ENCODE results near the gene ELMOD2.

GRCh38 chr4:140515423-140515822 is 8.5 kb upstream of the ELMOD2 start:
- TF ChIP-seq POLR2AphosphoS5 (IDR thresholded peaks at IDR 0.05): no peak
- TF ChIP-seq, protein P1, sequence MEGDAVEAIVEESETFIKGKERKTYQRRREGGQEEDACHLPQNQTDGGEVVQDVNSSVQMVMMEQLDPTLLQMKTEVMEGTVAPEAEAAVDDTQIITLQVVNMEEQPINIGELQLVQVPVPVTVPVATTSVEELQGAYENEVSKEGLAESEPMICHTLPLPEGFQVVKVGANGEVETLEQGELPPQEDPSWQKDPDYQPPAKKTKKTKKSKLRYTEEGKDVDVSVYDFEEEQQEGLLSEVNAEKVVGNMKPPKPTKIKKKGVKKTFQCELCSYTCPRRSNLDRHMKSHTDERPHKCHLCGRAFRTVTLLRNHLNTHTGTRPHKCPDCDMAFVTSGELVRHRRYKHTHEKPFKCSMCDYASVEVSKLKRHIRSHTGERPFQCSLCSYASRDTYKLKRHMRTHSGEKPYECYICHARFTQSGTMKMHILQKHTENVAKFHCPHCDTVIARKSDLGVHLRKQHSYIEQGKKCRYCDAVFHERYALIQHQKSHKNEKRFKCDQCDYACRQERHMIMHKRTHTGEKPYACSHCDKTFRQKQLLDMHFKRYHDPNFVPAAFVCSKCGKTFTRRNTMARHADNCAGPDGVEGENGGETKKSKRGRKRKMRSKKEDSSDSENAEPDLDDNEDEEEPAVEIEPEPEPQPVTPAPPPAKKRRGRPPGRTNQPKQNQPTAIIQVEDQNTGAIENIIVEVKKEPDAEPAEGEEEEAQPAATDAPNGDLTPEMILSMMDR (IDR thresholded peaks at IDR 0.05; ENCODE audit: poor library complexity, severe bottlenecking): no peak
- no peak for TF ChIP-seq EZH2 (IDR thresholded peaks at IDR 0.05; ENCODE audit: borderline replicate concordance, insufficient read depth, low read length, poor library complexity, severe bottlenecking)
- TF ChIP-seq SMC3 (conservative IDR thresholded peaks at IDR 0.05; ENCODE audit: poor library complexity): no peak
- TF ChIP-seq EP300 (conservative IDR thresholded peaks at IDR 0.05; ENCODE audit: poor library complexity, severe bottlenecking): no peak
- no peak for TF ChIP-seq TAF1 (IDR thresholded peaks at IDR 0.05; ENCODE audit: low read depth)
- TF ChIP-seq REST (IDR thresholded peaks at IDR 0.05; ENCODE audit: borderline replicate concordance): no peak
- TF ChIP-seq MXI1 (conservative IDR thresholded peaks at IDR 0.05; ENCODE audit: poor library complexity, severe bottlenecking): no peak
- TF ChIP-seq RAD21 (conservative IDR thresholded peaks at IDR 0.05): no peak

Data from neural cell (in vitro differentiated cells).